ENCODE measurements around the gene CAP2. TPM values are rescaled to one million over a fixed set of nuclear protein-coding genes. Genes with fewer than 3 reads are reported as not detected.

CAP2 gene
- total RNA-seq, 1 donor from 2014 or later: 55.3 TPM

DNA sequence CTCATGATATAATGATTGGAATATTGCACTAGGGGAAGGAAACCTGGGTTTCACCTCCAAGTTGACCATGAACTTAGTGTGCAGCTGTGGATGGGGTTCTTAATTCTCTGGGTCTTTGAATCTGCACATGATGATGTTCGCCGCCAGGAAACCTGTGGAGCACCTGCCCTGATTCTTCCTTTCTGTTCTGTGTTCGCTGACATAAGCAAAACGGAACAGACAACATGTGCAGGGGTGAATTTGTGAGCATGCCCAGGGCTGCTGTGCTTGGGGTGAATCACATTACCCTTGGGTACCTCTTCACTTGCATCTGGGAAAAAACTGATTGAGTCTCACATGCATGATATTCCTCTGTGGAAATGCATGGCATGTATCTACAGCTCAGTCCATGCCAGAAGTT is 48.8 kb downstream of the CAP2 start:
- no peak overlapping the region for H3K4me3 Mint-ChIP-seq (ENCODE audit: unreplicated experiment)
- H3K27ac Mint-ChIP-seq (ENCODE audit: unreplicated experiment): no peak overlapping the region
- no peak overlapping the region for H3K27ac ChIP-seq (ENCODE audit: low read depth, low read length)
- no peak overlapping the region for H3K4me2 ChIP-seq (ENCODE audit: low read length)
- TF ChIP-seq EZH2 (IDR thresholded peaks at IDR 0.05; ENCODE audit: insufficient read depth, low read length): no peak
- TF ChIP-seq, protein P1, sequence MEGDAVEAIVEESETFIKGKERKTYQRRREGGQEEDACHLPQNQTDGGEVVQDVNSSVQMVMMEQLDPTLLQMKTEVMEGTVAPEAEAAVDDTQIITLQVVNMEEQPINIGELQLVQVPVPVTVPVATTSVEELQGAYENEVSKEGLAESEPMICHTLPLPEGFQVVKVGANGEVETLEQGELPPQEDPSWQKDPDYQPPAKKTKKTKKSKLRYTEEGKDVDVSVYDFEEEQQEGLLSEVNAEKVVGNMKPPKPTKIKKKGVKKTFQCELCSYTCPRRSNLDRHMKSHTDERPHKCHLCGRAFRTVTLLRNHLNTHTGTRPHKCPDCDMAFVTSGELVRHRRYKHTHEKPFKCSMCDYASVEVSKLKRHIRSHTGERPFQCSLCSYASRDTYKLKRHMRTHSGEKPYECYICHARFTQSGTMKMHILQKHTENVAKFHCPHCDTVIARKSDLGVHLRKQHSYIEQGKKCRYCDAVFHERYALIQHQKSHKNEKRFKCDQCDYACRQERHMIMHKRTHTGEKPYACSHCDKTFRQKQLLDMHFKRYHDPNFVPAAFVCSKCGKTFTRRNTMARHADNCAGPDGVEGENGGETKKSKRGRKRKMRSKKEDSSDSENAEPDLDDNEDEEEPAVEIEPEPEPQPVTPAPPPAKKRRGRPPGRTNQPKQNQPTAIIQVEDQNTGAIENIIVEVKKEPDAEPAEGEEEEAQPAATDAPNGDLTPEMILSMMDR (IDR thresholded peaks at IDR 0.05; ENCODE audit: insufficient read depth, low read depth, low read length): no peak
- H3K27me3 ChIP-seq (ENCODE audit: insufficient read depth, low read length): no peaks in the 10 kb centered on the region
- no peaks in the 10 kb centered on the region for H3K9me3 ChIP-seq (ENCODE audit: insufficient read depth, low read depth, low read length)
- no peak overlapping the region for H2AFZ ChIP-seq (ENCODE audit: low read depth, low read length)
- FAIRE-seq (no peak), DNase-seq (ENCODE audit: low read depth) (no peak)
- no peak overlapping the region for H3K4me3 ChIP-seq (ENCODE audit: insufficient read depth, low read depth, low read length)
- no peak overlapping the region for H3K9ac ChIP-seq (ENCODE audit: low read length)
- no peaks in the 10 kb centered on the region for H3K27me3 Mint-ChIP-seq (ENCODE audit: low read depth, unreplicated experiment)
- no peaks in the 10 kb centered on the region for H4K20me1 ChIP-seq (ENCODE audit: insufficient read depth, low read length)
- H3K4me1 Mint-ChIP-seq (ENCODE audit: low read depth, unreplicated experiment): no peaks in the 10 kb centered on the region
- H3K36me3 ChIP-seq (ENCODE audit: insufficient read depth, low read length): peaks cover 2% of the 10 kb centered on the region
- H3K36me3 Mint-ChIP-seq (ENCODE audit: low read depth, unreplicated experiment): peaks cover 9% of the 10 kb centered on the region
- H3K9me3 Mint-ChIP-seq (ENCODE audit: unreplicated experiment): no peaks in the 10 kb centered on the region
- no peaks in the 10 kb centered on the region for H3K4me1 ChIP-seq (ENCODE audit: insufficient read depth, low read length)
- H3K79me2 ChIP-seq (ENCODE audit: insufficient read depth, low read length): peaks cover 6% of the 10 kb centered on the region

GRCh38 chr6:17446713-17447112 is 53.3 kb downstream of the CAP2 start:
- FAIRE-seq (no peak), DNase-seq (ENCODE audit: low read depth) (no peak)
- Histone ChIP-seq H3K27ac (ENCODE audit: low read depth, low read length) (no peak overlapping the region), H3K36me3 (ENCODE audit: insufficient read depth, low read length) (no peaks in the 10 kb centered on the region), H4K20me1 (ENCODE audit: insufficient read depth, low read length) (no peaks in the 10 kb centered on the region), H3K79me2 (ENCODE audit: insufficient read depth, low read length) (peaks cover 9% of the 10 kb centered on the region), H2AFZ (ENCODE audit: low read depth, low read length) (no peak overlapping the region), H3K9ac (ENCODE audit: low read length) (no peak overlapping the region), H3K4me3 (ENCODE audit: insufficient read depth, low read depth, low read length) (no peak overlapping the region), H3K9me3 (ENCODE audit: insufficient read depth, low read depth, low read length) (no peaks in the 10 kb centered on the region), H3K27me3 (ENCODE audit: insufficient read depth, low read length) (no peaks in the 10 kb centered on the region), H3K4me2 (ENCODE audit: low read length) (no peak overlapping the region), H3K4me1 (ENCODE audit: insufficient read depth, low read length) (no peaks in the 10 kb centered on the region)
- H3K4me3 Mint-ChIP-seq (ENCODE audit: unreplicated experiment): no peak overlapping the region
- no peak overlapping the region for H3K27ac Mint-ChIP-seq (ENCODE audit: unreplicated experiment)
- H3K36me3 Mint-ChIP-seq (ENCODE audit: low read depth, unreplicated experiment): peaks cover 6% of the 10 kb centered on the region
- TF ChIP-seq, protein P1 (IDR thresholded peaks at IDR 0.05; ENCODE audit: insufficient read depth, low read depth, low read length): no peak
- no peak for TF ChIP-seq EZH2 (IDR thresholded peaks at IDR 0.05; ENCODE audit: insufficient read depth, low read length)
- no peaks in the 10 kb centered on the region for H3K9me3 Mint-ChIP-seq (ENCODE audit: unreplicated experiment)
- H3K27me3 Mint-ChIP-seq (ENCODE audit: low read depth, unreplicated experiment): no peaks in the 10 kb centered on the region
- peaks cover 7% of the 10 kb centered on the region for H3K4me1 Mint-ChIP-seq (ENCODE audit: low read depth, unreplicated experiment)

- Mint-ChIP-seq H3K4me3 (ENCODE audit: unreplicated experiment) (no peak overlapping the region), H3K27me3 (ENCODE audit: low read depth, unreplicated experiment) (no peaks in the 10 kb centered on the region), H3K36me3 (ENCODE audit: low read depth, unreplicated experiment) (peaks cover 10% of the 10 kb centered on the region), H3K9me3 (ENCODE audit: unreplicated experiment) (no peaks in the 10 kb centered on the region), H3K4me1 (ENCODE audit: low read depth, unreplicated experiment) (peaks cover 7% of the 10 kb centered on the region), H3K27ac (ENCODE audit: unreplicated experiment) (peak overlapping the region; percentile 66)
- Histone ChIP-seq H3K9me3 (ENCODE audit: insufficient read depth, low read depth, low read length) (no peaks in the 10 kb centered on the region), H3K4me3 (ENCODE audit: insufficient read depth, low read depth, low read length) (no peak overlapping the region), H3K36me3 (ENCODE audit: insufficient read depth, low read length) (no peaks in the 10 kb centered on the region), H3K27me3 (ENCODE audit: insufficient read depth, low read length) (no peaks in the 10 kb centered on the region), H3K4me2 (ENCODE audit: low read length) (peak overlapping the region; percentile 27), H3K27ac (ENCODE audit: low read depth, low read length) (peak overlapping the region; percentile 2), H3K9ac (ENCODE audit: low read length) (no peak overlapping the region), H3K4me1 (ENCODE audit: insufficient read depth, low read length) (no peaks in the 10 kb centered on the region), H2AFZ (ENCODE audit: low read depth, low read length) (no peak overlapping the region), H4K20me1 (ENCODE audit: insufficient read depth, low read length) (no peaks in the 10 kb centered on the region), H3K79me2 (ENCODE audit: insufficient read depth, low read length) (peaks cover 6% of the 10 kb centered on the region)
- FAIRE-seq: peak; percentile 55
- no peak for TF ChIP-seq EZH2 (IDR thresholded peaks at IDR 0.05; ENCODE audit: insufficient read depth, low read length)
- TF ChIP-seq, protein P1 (IDR thresholded peaks at IDR 0.05; ENCODE audit: insufficient read depth, low read depth, low read length): no peak
- peak; percentile 79 for DNase-seq (ENCODE audit: low read depth)
Observed at GRCh38 chr6:17448165-17448564, 54.8 kb downstream of the CAP2 start.
